IPS DF 4.7 (cell line): ENCODE measurements around the gene LSM2.
"Not testable (repeated sequence)": the region's sequence is repeated elsewhere in the genome, so short reads cannot be mapped to it uniquely, and the experiment has no call there.

Source experiments
- DNase-seq: peaks from one replicate; pipeline ENCODE4 v3.0.0-alpha.2; 2013; ENCODE audit warnings: low spot score; ENCODE audit errors: extremely low read depth

Gene LSM2

GRCh38 chr6:31806470-31807272 is at the start of gene LSM2:
TSS of gene LSM2 (minus strand) at chr6:31806966. CDS start at chr6:31806757, 209 bp downstream.
- no peak for DNase-seq

- DNase-seq, result not testable (repeated sequence)
Observed at GRCh38 chr6:31851980-31852718, 45.4 kb upstream of the LSM2 start.

DNA sequence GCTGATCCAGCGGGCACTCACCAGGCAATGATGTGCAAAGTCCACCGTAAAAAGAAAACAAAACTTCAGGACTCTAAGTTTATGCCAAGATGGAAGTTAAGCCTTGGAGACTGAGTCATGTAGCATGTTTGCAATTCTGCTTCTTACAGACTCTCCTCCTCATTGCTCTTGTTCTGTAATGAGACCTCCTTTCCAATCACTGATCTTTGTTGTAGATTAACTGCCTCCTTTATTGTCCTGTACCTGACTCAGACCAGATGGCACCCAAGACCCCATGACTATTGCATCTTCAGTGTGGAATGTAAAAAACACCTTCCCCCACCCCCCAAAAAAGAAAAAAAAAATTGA is 44.7 kb upstream of the LSM2 start:
- DNase-seq, result no peak

DNA sequence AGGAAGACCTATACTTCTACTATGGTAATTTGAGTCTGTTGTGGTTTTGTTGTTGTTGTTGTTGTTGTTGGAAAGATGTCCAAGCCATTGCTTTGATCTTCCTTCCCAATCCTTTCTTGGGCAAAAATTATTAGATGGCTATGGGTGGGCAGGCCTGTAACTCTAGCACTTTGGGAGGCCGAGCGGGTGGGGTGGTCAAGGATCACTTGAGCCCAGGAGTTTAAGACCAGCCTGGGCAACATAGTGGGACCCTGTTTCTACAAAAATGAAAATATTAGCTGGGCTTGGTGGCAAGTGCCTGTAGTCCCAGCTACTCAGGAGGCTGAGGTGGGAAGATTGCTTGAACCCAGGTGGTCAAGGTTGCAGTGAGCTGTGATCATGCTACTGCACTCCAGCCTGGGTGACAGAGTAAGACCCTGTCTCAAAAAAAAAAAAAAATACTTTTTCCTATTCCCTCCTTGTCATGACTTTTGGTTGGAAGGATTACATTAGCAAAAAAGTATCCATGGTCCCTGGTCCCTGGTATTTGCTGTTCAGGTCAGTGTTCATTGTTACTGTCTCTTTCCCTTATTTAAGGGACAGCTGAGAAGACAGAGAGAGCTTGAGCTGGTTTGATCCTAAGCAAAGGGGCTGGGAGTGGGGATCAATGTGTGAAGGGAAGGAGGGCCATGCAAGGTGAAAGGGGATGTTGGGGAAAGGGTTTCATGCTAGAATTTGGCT is 44.2 kb upstream of the LSM2 start:
- DNase-seq, result no peak

GRCh38 chr6:31847276-31847978 is 40.7 kb upstream of the LSM2 start:
- no peak for DNase-seq

DNA sequence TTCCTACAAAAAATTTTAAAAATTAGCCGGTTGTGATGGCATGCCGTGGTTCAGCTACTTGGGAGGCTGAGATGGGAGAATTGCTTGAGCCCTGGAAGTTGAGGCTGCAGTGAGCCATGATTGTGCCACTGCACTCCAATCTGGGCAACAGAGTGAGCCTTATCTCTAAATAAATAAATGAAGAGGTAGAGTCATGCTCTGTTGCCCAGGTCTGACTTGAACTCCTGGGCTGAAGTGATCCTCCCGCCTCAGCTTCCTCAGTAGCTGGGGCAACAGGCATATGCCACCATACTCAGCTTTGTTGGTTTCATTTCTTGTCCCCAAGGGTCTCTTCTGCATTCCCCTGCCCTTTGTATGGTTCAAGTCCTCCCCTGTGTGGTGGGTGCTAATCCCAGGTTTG is 37.7 kb upstream of the LSM2 start:
- no peak for DNase-seq

GRCh38 chr6:31842053-31842452 is 35.3 kb upstream of the LSM2 start:
- DNase-seq, result no peak

- not testable (repeated sequence) for DNase-seq
Observed at GRCh38 chr6:31839779-31840126, 33.0 kb upstream of the LSM2 start.

DNA sequence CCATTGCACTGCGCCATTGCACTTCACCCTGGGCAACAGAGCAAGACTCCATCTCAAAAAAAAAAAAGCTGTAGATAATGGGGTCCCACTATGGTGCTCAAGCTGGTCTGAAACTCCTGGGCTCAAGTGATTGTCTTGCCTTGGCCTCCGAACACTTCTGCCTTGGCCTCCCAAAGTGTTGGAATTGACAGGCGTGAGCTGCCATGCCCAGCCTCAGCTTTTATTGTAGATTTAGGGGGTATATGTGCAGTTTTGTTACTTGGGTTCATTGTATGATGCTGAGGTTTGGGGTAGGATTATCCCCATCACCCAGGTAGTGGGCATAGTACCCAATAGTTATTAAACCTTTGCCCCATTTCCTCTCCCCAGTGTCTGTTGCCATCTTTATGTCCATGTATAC is 32.2 kb upstream of the LSM2 start:
- no peak for DNase-seq

- not testable (repeated sequence) for DNase-seq
Observed at GRCh38 chr6:31838114-31838553, 31.4 kb upstream of the LSM2 start.

DNA sequence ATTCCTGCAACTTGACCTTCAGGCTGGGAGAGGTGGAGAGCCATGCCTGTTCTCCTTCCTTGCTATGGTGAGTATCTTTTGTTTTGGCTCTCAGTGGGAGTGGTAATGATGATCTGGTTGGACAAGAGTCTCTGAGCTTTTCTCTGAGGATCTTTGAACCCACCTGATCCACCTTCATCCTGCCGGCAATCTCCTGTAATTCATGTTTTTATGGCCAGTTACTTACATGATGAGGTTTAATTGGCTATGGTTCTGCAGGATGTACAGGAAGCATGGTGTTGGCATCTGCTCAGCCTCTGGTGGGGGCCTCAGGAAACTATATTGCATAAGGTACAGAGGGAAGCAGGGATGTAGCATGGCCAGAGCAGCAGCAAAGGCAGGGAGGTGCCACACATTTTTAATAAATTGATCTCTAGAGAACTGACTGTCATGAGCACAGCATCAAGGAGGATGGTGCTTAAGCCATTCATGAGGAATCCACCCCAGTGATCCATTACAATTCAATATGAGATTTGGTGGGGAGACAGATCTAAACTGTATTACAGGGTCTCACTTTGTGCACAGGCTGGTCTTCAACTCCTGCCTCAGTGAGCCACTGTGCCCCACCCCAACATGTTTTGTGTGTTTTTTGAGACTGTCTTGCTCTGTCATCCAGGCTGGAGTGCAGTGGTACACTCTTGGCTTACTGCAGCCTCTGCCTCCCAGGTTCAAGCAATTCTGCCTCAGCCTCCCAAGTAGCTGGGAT is 30.8 kb upstream of the LSM2 start:
- no peak for DNase-seq

- no peak for DNase-seq
Observed at GRCh38 chr6:31836474-31837368, 30.0 kb upstream of the LSM2 start.

DNA sequence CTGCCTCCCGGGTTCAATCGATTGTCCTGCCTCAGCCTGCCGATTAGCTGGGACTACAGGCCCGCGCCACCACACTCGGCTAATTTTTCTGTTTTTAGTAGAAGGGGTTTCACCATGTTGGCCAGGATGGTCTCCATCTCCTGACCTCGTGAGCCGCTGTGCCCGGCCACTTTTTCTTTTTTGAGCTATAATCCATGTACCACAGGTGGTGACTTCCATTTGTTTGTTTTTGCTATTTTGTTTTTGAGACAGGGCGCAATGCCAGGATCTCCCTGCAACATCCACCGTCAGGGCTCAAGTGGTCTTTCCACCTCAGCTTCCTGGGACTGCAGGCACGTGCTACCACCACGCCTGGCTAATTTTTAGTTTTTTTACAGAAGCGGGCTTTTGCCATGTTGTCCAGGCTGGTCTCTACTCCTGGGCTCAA is 29.3 kb upstream of the LSM2 start:
- DNase-seq, result no peak

DNA sequence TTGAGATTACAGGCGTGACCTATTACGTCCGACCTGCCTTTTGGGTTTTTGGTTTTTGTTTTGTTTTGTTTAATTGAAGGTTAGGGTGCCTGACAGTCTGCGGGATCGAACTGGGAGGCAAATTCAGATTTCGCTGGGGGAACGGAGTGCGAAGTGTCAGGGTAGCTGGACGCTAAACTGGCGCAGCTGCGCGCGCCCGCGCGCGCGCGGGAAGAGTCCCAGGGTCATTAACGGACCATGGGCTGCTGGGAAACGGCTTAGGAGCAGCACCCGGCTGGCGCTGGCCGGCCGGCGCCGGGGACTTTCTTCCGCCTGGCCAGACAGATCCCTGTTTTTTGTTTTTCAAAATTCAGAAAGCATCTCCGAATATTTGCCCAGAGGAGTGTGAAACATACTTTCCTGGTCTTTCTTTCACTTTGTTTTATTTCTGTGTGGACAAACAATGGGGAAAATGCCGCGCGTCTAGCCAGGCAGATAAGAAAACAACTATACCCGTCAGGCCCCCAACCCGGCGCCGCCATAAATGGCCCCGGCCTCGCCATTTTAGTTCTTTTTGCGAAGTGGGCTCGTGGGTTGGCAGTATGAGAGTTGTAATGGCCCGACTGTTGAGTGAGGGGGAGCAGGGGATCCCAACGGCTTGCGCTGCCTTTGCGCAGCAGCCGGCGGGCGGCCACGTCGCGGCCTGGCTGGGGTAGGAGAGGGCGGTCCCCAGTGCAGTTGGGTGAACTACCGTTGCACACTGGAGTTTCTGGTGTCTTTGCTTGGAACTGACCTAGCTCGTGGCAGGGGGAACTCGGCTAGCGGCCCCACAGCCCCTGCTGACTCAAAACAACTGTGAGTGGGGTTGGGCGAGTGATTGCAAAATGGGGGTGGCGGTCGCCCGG is 27.8 kb upstream of the LSM2 start:
- no peak for DNase-seq

DNA sequence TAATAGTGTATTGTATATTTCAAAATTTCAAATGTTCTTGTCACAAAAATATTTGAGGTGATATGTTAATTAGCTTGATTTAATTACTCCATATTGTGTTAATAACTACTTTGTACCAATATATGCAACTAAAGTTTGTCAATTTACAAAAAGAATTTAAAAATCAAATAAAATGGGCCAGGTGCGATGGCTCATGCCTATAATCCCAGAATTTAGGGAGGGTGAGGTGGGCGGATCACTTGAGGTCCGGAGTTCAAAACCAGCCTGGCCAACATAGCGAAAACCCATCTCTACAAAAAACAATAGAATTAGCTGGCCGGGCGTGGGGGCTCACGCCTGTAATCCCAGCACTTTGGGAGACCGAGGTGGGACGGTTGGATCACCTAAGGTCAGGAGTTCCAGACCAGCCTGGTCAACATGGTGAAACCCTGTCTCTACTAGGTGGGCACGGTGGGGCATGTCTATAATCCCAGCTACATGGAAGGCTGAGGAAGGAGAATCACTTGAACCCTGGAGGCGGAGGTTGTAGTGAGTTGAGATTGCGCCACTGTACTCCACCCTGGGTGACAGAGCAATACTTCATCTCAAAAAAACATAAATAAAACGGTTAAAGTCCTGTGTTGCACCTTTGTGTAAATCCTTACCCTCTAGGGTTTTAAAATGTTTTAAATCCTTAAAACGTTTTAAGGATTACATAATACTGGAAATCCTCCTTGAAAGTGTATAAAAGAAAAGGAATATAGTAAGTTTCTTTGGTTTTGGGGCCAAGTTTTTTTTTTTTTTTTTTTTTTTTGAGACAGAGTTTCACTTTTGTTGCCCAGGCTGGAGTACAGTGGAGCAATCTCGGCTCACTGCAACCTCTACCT is 24.8 kb upstream of the LSM2 start:
- DNase-seq, result no peak

DNA sequence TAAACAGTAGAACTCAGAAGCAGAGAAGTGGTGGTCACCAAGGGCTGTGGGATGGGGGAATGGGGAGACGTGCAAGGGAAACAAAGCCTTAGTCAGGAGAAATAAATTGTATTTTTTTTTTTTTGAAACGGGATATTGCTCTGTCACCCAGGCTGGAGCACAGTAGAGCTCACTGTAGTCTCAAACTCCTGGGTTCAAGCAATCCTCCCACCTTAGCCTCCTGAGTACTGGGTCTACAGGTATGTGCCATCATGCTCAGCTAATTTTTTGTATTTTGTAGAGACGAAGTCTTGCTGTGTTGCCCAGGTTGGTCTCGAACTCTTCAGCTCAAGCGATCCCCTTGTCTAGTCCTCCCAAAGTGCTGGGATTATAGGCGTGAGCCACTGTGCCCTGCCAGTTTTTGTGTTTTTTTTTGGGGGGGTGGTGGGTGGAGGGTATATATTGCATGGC is 24.1 kb upstream of the LSM2 start:
- no peak for DNase-seq

DNA sequence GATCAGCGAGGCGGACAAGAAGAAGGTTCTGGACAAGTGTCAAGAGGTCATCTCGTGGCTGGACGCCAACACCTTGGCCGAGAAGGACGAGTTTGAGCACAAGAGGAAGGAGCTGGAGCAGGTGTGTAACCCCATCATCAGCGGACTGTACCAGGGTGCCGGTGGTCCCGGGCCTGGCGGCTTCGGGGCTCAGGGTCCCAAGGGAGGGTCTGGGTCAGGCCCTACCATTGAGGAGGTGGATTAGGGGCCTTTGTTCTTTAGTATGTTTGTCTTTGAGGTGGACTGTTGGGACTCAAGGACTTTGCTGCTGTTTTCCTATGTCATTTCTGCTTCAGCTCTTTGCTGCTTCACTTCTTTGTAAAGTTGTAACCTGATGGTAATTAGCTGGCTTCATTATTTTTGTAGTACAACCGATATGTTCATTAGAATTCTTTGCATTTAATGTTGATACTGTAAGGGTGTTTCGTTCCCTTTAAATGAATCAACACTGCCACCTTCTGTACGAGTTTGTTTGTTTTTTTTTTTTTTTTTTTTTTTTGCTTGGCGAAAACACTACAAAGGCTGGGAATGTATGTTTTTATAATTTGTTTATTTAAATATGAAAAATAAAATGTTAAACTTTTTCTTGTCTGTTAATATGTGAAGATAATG is 23.0 kb upstream of the LSM2 start:
- DNase-seq, result no peak
